ENCODE data around the gene SETD3.

The SETD3 gene

GRCh38 chr14:99479906-99480869 lies at the start of gene SETD3:
TSS of gene SETD3 (minus strand) at chr14:99480859. CDS start at chr14:99465805, 15,054 bp downstream.
- no peak for TF ChIP-seq GATA2 (IDR thresholded peaks at IDR 0.05; ENCODE audit: low read depth, low read length)
- TF ChIP-seq GATA3 (IDR thresholded peaks at IDR 0.05; ENCODE audit: low read depth, low read length) = no peak

- TF ChIP-seq GATA2 (IDR thresholded peaks at IDR 0.05; ENCODE audit: low read depth, low read length) = no peak
- TF ChIP-seq GATA3 (IDR thresholded peaks at IDR 0.05; ENCODE audit: low read depth, low read length) = no peak
Observed at GRCh38 chr14:99529899-99530298, 49.2 kb upstream of the SETD3 start.

DNA sequence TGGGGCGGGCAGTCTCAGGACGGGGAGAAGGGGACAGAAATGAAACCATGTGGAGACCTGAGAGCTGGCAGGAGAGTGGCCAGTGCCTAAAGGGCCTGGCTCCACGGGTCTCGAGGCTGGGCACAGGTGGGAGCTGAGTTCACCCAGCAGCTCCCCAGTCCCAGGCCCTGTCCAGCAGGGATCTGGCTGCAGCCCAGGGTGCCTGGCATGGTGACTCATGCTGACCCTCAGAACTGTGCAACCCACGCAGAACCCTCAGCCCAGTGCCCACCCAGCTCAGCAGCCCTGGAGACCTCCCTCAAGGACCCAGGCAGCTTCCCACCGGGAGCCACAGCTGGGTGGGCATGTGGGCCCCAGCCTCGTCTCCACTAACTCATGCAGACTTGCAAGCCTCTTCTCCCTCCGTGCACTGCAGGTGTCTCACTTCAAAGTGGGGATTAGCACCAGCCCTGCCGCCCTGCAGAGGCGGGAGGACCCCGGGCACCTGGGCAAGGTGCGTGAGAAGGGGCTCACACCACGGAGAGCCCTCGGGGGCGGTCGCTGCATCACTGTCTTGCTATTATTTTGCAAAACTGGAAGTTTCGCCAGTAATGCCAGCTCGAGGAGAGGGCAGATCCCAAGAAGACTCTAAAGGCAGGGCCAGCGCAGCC lies 46.9 kb upstream of the SETD3 start:
- no peak for TF ChIP-seq GATA2 (IDR thresholded peaks at IDR 0.05; ENCODE audit: low read depth, low read length)
- TF ChIP-seq GATA3 (IDR thresholded peaks at IDR 0.05; ENCODE audit: low read depth, low read length) = no peak

DNA sequence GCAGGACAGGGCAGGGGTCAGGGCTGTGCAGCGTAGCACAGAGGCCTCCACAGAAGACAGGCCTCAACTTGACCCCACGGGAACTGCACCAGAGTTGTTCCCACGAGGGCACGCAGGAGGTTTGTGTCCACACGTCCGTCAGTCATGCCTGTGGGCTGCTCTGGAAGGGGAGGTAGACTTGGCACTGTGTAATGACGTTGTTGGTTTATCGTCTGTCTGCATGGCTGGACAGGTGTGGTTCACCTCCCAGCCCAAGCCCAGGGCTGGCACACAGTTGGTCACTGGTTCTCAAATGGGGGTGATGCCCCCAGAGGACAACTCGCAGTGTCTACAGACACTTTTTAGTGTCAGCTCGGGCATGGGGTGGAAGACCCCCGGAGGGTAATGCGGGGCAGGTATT lies 46.4 kb upstream of the SETD3 start:
- TF ChIP-seq GATA3 (IDR thresholded peaks at IDR 0.05; ENCODE audit: low read depth, low read length) = no peak
- no peak for TF ChIP-seq GATA2 (IDR thresholded peaks at IDR 0.05; ENCODE audit: low read depth, low read length)

- TF ChIP-seq GATA3 (IDR thresholded peaks at IDR 0.05; ENCODE audit: low read depth, low read length) (no peak), GATA2 (IDR thresholded peaks at IDR 0.05; ENCODE audit: low read depth, low read length) (no peak)
Observed at GRCh38 chr14:99525699-99526080, 45.0 kb upstream of the SETD3 start.

DNA sequence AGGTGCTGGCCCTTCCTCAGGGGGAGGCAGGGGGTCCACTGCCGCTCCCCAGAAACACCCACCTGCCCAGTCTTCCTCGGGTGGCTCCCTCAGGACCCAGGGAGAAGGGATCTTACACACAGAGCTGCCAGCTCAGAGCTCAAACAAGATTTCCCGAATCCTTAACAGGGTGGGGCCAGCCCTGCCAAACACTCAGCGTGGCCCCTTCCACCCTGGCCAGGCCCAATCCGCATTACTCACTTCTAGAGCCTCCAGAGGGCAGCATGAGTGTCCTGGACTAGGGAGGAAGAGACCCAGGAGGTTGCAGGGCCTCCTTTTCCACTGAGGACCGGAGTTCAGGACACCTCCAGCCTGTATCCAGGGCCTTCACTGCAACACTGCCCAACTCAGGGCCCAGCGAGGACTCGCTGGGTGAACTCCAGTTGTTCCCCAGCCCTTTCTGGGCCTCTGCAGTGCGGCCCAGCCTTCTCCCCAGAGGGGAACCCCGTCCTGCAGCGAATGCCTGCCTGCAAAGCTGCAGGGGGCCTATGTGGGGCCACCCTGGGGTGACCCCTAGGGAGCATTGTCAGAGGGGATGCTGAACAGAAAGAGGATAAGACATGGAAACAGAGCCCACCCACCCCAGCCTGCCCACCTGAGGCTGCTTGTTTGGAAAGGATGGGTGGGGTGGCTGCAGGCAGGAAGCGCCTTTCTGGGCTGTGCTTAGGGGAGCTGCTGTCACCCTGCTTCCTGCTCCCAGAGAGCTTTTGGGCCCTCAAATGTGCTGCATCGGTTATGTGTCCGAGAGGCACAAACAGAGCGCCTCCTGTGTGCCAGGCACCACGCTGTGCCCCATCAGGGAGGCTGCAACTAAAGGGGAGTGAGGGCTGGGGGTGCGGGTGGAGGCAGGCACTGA lies 44.4 kb upstream of the SETD3 start:
- TF ChIP-seq GATA2 (IDR thresholded peaks at IDR 0.05; ENCODE audit: low read depth, low read length) = no peak
- TF ChIP-seq GATA3 (IDR thresholded peaks at IDR 0.05; ENCODE audit: low read depth, low read length) = no peak

DNA sequence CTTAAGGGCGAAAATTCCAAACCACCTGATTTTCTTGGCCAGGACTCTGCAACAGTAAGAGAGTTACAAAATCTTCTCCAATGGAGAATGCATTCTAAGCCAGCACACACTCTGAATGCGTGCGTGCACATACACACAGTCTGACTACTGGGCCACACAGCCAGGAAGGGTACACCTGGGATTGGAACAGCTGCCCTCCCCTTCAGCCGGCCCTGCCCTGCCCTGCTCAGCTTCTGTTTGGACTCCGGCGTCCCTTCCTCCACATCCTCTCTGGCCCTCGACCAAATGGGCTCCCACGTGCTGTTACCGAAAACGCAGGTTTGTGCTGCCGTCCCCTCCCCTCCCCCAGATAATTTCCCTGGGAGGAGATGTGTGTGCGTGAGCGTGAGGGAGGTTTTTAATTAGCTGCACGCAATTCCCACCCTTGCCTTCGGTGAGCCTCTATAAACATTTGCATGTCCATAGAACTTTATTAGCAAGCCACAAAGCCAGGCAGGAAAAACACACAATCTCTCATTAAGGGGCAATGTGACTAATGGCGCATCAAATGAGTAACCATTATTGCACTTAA lies 43.5 kb upstream of the SETD3 start:
- TF ChIP-seq GATA3 (IDR thresholded peaks at IDR 0.05; ENCODE audit: low read depth, low read length) (no peak), GATA2 (IDR thresholded peaks at IDR 0.05; ENCODE audit: low read depth, low read length) (no peak)

GRCh38 chr14:99523704-99524055 lies 43.0 kb upstream of the SETD3 start:
- no peak for TF ChIP-seq GATA3 (IDR thresholded peaks at IDR 0.05; ENCODE audit: low read depth, low read length)
- no peak for TF ChIP-seq GATA2 (IDR thresholded peaks at IDR 0.05; ENCODE audit: low read depth, low read length)

- TF ChIP-seq GATA3 (IDR thresholded peaks at IDR 0.05; ENCODE audit: low read depth, low read length) = no peak
- no peak for TF ChIP-seq GATA2 (IDR thresholded peaks at IDR 0.05; ENCODE audit: low read depth, low read length)
Observed at GRCh38 chr14:99522934-99523703, 42.5 kb upstream of the SETD3 start.

DNA sequence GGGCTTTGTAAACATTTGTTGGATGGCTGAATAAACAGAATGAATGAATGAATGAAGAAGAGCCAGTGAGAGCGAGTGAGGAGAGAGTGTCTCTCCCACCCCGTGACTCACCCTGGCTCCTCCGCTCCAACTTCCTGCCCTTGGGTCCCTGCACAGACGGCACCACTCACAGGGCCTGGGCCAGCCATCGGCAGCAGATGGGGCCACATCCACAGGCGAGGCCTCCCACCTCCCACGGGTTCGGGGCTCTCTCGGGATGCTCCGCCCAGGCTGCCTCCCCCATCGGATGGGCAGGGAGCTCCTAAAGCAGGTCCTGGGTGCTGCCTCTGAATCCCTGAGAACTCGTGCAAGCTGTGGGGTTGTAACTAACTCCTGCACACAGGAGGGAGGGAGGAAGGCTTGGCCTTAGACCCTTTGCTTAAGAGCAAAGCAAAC lies 41.8 kb upstream of the SETD3 start:
- TF ChIP-seq GATA3 (IDR thresholded peaks at IDR 0.05; ENCODE audit: low read depth, low read length) (no peak), GATA2 (IDR thresholded peaks at IDR 0.05; ENCODE audit: low read depth, low read length) (no peak)

- TF ChIP-seq GATA3 (IDR thresholded peaks at IDR 0.05; ENCODE audit: low read depth, low read length) (no peak), GATA2 (IDR thresholded peaks at IDR 0.05; ENCODE audit: low read depth, low read length) (no peak)
Observed at GRCh38 chr14:99522025-99522401, 41.4 kb upstream of the SETD3 start.

GRCh38 chr14:99521176-99522024 lies 40.7 kb upstream of the SETD3 start:
- TF ChIP-seq GATA3 (IDR thresholded peaks at IDR 0.05; ENCODE audit: low read depth, low read length) (no peak), GATA2 (IDR thresholded peaks at IDR 0.05; ENCODE audit: low read depth, low read length) (no peak)

Measured in SH-SY5Y (cell line).